ENCODE measurements around the gene MYLK2. TPM values are rescaled to one million over a fixed set of nuclear protein-coding genes. Genes with fewer than 3 reads are reported as not detected.

MYLK2 gene
- total and polyA plus RNA-seq, 9 donors = 0.08 to 0.35 (median 0.20) TPM; not detected in 6

DNA sequence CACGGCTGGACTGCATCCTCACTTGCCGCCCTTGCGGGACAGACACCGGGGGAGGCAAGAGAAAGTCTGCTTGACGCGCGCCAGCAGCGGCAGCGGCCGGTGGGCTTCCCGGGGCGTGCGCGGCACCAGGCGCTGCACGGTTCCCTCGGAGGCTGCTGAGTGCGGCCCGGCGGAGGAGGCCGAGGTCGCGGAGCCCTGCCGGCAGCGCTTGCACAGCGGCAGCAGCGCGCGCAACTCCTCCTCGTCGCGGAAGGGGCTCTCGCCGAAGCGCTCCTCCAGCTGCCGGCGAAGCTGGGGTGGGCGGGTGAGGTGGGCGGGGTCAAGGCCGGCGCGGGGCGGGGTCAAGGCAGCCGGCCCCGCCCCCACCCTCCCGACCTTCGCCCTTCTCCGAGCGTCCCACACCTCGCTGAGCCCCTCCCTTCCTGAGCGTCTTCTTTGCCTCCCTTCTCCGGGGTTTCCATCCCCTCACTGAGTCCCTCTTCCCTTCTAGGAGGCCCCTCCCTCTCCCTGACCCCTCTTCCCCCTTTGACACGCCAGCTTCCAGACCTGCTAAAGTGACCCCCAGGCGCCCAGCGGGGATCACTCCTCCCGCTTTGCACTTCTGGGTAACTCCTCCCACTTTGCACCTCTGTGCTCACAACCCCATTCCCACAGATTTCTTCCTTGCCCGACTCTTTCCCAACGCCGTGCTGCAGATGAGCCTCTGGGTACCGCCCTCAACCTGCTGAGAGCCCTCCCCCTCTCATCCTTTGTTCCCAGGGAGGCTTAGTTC lies 42.4 kb downstream of the MYLK2 start:
- H3K9me3 ChIP-seq = no peaks in the 10 kb centered on the region
- 3 to 12% (median 6%) methylated on average over 29 to 60 of the region's 60 CpGs for WGBS, 3 donors
- peak overlapping the region in 1 of 2 donors; percentile 32 for H3K27ac ChIP-seq
- no peaks in the 10 kb centered on the region for H3K36me3 ChIP-seq
- H3K4me1 ChIP-seq (ENCODE audit: insufficient read depth) = peaks cover 3% of the 10 kb centered on the region
- H3K4me3 ChIP-seq = peak overlapping the region; percentile 31
- DNase-seq = peak; percentile 47 to 77 (median 70)
- intact Hi-C loops (cut with DNase I) = no loop called here
- H3K27me3 ChIP-seq = no peaks in the 10 kb centered on the region
- no peak for TF ChIP-seq CTCF (IDR thresholded peaks at IDR 0.05)
- TF ChIP-seq EP300 (IDR thresholded peaks at IDR 0.05) = no peak
- TF ChIP-seq POLR2A (IDR thresholded peaks at IDR 0.05) = no peak

DNA sequence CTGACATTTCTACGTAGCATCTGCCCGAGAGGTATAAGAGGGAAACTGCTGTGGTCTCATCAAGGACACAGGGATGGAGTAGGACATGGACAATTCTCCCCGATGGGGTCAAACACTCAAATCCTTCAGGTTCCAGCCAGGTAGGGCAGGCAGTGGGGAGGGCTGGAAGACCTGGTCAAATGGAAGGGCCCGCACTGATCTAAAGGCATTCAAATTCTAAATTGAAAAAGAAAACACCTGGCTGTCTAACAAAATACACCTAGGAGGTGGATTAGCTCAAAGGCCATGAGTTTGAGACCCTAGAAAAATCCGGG lies 43.0 kb downstream of the MYLK2 start:
- Histone ChIP-seq H3K27ac (peak overlapping the region in 1 of 2 donors; percentile 32), H3K4me1 (ENCODE audit: insufficient read depth) (peaks cover 3% of the 10 kb centered on the region), H3K36me3 (no peaks in the 10 kb centered on the region), H3K27me3 (no peaks in the 10 kb centered on the region), H3K9me3 (no peaks in the 10 kb centered on the region), H3K4me3 (no peak overlapping the region)
- intact Hi-C loops (cut with DNase I) = no loop called here
- TF ChIP-seq POLR2A (IDR thresholded peaks at IDR 0.05) (no peak), EP300 (IDR thresholded peaks at IDR 0.05) (no peak), CTCF (IDR thresholded peaks at IDR 0.05) (no peak)
- DNase-seq = no peak
- WGBS, 3 donors = 65 to 80% (median 70%) methylated on average over 5 of the region's 5 CpGs

DNA sequence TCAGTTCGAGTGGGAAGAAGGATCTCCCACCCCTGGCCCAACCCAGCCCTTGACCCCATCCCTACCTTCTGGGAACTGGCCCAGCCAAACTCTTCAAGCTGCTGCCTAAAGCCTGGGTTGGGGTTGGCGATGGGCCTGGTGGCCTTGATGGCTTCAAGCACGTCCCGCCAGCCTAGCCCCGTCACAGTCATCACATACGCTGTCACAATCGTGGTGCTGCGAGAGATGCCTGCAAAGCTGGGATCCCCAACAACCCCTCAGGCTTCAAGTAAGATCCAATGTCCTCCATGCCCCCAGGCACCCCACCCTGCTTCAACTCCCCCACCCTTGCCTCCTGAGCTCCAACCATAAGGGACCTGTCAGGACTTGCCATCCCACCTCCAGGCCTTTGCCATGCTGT lies 43.4 kb downstream of the MYLK2 start:
- H3K9me3 ChIP-seq = no peaks in the 10 kb centered on the region
- TF ChIP-seq CTCF (IDR thresholded peaks at IDR 0.05) (no peak), POLR2A (IDR thresholded peaks at IDR 0.05) (no peak), EP300 (IDR thresholded peaks at IDR 0.05) (no peak)

GRCh38 chr20:31863296-31864085 lies 44.3 kb downstream of the MYLK2 start:
- TF ChIP-seq CTCF (IDR thresholded peaks at IDR 0.05) (no peak), EP300 (IDR thresholded peaks at IDR 0.05) (no peak), POLR2A (IDR thresholded peaks at IDR 0.05) (no peak)
- Histone ChIP-seq H3K9me3 (no peaks in the 10 kb centered on the region), H3K27me3 (no peaks in the 10 kb centered on the region), H3K36me3 (no peaks in the 10 kb centered on the region), H3K4me3 (no peak overlapping the region), H3K4me1 (ENCODE audit: insufficient read depth) (peaks cover 3% of the 10 kb centered on the region), H3K27ac (no peak overlapping the region)
- 89 to 94% (median 94%) methylated on average over 9 of the region's 9 CpGs for WGBS, 3 donors
- DNase-seq = peak in 2 of 5 donors; percentile 12 to 16
- intact Hi-C loops (cut with DNase I) = no loop called here

More for the DNA sequence above, 43.4 kb downstream of the MYLK2 start:
- peaks cover 3% of the 10 kb centered on the region for H3K4me1 ChIP-seq (ENCODE audit: insufficient read depth)
- H3K27ac ChIP-seq = no peak overlapping the region
- no peak overlapping the region for H3K4me3 ChIP-seq
- intact Hi-C loops (cut with DNase I) = no loop called here
- WGBS, 3 donors = 79 to 86% (median 79%) methylated on average over 8 of the region's 8 CpGs
- peak in 2 of 5 donors; percentile 21 to 41 for DNase-seq
- no peaks in the 10 kb centered on the region for H3K27me3 ChIP-seq
- no peaks in the 10 kb centered on the region for H3K36me3 ChIP-seq
